ENCODE data around the gene CCNL1.

GRCh38 chr3:157112536-157112935 lies 47.4 kb downstream of the CCNL1 start:
- TF ChIP-seq POLR2AphosphoS5 (IDR thresholded peaks at IDR 0.05; ENCODE audit: low read depth) = no peak
- TF ChIP-seq CTCF (IDR thresholded peaks at IDR 0.05; ENCODE audit: insufficient read depth, low read length) = no peak
